ENCODE data around the gene LRFN2.

The LRFN2 gene

DNA sequence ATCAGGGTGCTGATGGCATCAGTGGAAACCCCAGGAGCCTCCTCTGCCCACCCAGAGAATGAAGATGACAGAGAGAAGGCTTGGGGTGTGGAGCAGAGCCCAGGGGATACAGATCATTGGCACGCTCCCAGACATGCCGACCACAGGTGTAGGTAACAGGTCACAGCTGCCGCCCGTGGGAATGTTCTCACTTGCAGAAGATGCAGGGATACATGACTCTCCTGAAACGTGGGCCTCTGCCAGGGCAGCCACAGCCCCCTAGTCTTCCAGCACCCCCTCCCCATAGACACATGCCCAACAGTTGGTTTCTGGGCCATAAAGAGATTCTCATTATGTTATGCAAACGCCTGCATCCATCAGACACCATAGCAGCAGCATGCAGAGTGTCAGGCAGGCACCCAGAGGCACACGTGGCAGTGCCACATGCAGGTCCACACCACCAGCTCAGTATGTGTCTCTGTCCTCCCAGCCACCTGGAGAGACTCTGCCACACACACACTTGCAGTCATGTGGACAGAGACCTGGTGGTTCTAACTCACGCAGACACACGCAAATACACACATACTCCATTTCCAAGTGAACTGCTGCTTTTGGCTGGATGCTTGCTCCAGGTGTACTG, 45.5 kb downstream of the LRFN2 start:
- no peak for DNase-seq

DNA sequence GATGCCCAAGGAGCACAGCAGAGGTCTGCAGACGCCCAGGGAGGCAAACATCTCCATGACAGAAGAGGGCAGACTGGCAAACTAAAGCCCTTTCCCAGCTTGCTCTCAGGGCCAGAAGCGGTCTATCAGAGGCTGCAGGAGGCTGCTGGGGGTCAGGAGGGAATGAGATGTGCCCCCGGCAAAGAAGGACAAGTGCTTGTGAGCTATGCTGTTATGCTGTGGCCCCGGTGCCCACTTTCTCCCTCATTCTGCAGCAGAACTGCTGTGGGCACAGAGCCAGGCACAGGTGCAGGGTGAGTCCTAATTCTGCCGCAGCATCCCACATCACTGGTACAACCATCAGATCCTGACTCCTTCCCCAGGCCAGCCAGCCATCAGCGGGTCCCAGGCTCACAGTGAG, 46.4 kb downstream of the LRFN2 start:
- DNase-seq, result no peak

DNA sequence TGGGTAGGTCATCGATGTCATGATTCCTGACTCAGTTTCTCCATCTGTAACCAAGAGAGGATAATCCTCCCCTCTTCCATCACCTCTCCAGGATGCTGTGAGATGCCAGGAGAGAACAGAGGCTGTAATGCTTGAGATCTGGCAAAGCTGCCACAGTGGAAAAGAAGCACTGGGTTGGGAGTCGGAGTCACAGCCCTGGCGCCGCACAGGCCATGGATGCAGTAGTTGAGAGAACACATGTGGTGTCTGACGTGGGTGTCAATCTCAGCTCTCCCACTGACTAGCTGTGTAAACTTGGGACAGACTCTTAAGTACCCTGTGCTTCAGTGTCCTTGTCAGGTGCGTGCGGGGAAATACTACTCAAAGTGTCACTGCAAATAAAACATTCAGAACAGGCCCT, 47.3 kb downstream of the LRFN2 start:
- no peak for DNase-seq

DNA sequence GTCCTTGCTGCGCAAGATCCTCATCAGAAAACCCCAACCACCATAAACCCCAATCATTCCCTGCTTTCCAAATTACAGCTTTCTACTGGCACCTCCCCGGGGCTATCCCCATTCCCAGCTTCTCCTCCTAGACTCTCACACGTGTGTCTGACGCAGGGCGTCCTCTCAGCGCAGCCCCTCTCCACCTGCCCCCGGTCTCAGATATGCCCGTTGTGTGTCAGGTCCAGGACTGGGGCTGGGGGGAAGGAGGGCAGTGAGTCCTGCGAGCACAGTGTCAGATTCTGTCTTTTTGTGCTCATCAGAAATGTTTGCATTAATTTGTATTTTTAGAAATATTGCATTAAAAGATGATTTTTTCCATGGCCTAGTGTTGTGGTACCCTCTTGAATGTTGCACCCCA, 48.6 kb downstream of the LRFN2 start:
- no peak for DNase-seq

DNA sequence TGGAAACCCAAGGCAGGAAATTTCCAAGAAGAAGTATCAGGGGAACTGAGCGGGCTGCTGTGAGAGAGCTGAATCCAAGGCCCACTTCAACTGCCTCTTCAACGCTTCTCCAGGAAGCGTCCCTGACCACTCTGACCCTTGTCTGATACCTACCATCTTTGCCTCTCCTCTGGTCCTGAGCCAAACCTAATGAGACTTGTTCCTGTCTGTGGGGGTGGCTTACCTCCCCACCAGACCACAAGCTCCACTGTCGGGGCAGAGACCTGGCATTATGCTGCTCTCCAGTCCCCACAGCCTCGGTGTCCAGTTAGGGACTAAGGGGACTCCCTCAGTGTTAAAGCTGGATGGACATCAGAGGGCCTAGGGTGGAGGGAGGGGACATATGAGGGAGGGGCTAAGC, 49.7 kb downstream of the LRFN2 start:
- DNase-seq, result peak; percentile 5

DNA sequence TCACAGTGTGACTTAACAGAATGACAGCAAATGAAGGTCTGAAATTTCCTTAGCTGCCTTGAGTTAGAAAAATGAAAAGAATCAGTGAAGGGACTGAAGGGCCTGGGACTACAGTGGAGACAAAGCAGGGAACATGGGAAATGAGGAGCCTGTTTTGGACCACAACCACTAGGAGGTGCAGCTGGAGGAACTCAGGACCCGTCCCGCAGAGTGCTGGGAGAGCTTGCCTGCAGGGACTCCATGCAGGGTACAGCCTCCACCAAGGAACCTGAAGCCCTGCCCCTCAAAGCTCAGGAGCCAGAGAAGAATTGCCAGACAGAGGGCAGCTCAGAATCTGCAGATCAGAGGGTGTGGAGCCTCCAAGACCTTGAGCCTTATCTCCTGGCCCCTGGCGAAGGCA, 50.7 kb downstream of the LRFN2 start:
- peak; percentile 16 for DNase-seq

DNA sequence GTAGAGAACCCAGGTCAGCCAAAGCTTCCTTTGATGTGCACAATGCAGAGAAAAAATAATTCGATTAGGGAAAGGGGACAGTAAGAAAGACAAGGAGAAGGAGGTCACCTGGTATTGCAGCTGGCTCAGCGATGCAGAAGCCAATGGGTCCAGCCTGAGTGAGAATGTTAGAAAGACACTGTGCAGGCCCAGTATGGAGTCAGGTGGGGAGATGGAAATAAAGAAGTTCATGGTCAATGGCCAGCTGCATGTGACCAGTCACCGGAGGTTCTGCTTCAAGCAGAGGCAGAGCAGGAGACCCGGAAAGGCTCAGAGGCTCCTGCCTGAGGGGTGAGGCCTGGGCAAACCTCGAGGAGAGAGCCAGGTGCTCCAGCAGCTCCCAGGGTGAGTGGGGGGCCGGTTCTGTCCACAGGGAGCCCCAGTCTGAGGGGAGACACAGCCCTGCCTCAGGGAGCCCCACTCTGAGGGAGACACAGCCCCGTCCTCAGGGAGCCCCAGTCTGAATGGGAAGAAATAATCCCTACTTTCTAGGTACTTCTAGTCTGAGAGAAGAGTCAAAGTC, 51.3 kb downstream of the LRFN2 start:
- no peak for DNase-seq

DNA sequence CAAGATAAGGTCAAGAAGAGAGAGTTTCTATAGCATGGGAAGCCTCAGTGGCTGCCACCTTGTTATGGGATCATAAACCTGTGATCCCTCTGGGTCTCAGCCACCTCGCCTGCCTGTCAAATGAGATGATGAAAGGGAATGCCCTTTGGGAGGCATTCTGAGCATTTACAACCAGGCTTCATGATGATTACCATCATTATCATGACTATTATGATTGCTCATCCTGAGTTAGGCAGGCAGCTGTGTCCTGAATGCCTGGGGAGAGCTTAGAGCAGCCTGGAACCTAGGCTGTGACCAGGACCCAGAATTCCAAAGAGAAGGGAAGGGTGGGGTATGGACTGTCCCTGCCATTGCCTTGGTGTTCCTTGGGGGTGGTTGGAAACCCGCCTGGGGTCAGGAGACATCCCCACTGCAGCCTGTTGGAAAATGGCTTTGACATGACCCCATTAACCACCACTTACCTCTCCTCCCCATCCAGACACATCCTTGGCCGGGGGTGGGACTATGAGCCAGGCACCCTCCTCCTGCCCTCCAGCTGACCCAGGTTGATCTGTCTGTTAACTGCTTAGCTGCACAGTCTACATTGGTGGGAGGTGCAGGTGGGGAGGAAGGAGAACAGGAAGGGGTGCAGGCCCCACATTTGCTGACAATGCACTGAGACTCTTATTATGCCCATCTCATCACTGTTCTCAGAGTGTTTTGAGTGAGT, 51.9 kb downstream of the LRFN2 start:
- no peak for DNase-seq

DNA sequence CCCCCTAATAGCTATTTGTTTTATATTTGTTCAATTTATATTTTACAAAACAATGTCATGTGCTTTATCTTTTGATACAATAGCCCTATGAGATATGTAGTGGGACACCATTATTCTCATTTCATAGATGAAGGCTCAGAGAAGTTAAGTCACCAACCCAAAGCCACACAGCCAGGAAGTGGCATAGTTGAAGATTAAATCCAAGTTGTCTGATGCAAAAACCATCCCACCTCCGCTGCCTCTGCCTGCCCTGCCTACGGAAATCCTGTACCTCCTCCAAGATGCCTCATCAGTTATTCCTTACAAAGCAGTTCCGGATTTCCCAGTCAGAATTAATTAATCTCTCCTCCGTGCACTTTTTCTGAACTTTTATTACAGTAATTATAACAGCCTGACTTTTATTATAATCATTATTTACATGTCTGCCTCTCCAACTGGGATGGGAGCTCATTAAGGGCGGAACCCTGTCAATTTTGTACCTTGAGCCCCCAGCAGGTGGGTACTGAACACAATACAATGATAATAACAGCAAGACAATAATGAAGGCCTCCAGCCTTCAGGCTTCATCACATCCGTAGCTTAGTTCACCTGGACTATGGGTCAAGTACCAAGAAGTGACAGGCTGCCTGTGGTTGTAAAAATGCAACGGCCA, 54.7 kb downstream of the LRFN2 start:
- DNase-seq, result no peak

DNA sequence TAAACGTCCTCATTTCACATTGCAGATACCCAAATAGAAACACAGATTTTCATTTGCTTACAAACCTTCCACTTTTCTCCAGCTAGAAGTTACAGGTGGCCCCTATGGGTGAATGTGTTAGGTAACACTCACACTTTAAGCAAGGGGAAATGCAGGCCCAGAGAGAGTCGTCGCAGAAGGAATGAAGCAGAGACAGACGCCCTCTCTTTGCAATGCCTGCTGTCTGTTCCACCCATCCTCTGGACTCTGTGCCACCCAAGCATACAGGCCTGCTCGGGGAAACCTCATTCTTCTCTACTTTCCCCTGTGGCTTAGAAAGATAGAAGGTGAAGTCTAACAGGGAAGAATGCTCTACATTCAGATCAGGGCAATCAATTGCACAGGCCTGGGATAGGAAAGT, 57.2 kb downstream of the LRFN2 start:
- no peak for DNase-seq

DNA sequence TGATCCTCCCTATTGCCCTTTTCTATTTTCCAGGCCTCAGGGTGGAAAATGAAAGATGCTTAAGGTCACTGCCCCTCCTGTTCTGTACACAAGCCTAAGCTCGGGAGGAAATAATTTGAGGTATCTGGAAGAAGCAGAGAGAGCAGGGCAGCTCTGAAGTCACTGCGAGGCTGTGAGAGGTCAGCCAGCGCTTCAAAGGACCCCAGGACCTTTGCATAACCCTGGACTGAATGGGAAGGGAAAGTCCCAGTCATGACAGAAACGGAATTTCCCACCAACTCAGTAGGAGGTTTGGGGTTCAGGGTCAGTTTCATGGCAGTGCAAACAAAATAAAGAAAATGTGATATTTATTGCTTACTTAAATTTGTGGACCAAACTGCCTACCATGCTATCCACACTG, 58.1 kb downstream of the LRFN2 start:
- DNase-seq, result no peak

DNA sequence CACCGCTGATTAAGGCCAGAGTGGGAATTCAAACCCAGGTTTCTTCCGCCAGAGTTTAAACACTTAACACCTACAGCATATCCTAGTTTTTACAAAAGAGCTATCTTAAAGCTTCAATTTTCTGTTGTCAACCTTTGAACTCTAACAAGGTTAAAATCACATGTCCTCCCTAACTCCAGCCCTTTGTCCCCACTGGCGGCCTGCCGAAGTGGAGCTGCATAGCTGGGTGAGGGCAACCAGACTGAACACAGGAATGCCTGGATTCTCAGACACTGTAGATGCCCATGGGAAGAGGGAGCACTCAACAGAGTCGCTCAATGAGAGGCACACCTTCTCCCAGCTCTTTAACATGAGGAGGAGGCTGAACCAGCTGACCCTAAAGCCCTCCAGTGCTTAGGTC, 59.1 kb downstream of the LRFN2 start:
- DNase-seq, result no peak

DNA sequence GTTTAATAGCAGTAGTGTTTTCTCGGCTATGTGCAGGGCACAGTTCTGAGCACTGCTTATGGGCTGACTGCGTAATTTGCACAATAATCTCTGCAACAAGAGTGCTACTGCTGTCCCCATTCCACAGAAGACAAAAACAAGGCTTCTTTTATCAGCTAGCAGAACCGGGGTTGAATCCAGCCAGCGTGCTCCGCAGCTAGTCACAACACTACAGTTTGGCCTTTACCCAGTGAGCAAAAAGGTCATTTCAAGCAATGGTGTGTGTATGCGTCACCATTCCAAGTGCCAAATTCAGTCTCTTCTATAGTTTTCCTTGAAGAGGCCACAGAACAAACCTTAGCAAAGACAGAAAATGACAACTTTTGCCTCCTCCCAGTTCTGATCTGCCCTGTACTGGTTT, 61.1 kb downstream of the LRFN2 start:
- no peak for DNase-seq

DNA sequence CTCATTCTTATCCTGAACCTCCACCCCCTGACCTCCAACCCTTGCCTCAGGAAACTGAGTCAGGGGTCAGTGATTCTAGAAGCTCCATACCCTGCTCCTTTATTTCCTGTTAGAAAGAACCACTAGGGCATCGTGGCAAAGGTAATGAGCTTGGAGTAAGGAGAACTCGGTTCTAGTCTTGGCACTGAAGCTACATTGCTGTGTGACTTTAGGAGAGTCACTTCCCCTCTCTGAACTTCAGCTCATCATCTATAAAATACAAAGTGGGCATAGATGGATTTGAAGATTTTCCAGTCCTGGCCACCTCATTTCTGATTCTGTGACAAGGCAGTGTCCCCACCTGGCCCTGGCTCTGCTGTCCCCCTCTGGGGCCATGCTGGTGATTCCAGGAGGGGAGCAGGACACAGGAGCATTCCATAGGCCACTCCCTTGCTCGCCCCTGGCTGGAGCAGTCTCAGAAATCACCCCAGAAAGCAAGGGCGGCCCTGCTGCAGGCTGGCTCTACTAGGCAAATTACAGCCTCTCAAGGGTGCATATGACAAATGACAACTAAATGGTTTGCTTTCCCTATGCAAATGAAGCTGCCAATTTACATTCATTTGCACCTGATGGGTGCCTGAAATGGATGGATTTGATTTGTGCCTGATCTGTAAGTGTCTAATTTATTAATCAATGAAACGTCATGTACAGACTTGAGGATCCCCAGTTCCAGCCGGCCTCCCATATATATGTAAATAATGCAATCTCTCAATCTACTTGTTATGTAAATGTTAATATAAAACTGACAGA, 62.2 kb downstream of the LRFN2 start:
- no peak for DNase-seq

DNA sequence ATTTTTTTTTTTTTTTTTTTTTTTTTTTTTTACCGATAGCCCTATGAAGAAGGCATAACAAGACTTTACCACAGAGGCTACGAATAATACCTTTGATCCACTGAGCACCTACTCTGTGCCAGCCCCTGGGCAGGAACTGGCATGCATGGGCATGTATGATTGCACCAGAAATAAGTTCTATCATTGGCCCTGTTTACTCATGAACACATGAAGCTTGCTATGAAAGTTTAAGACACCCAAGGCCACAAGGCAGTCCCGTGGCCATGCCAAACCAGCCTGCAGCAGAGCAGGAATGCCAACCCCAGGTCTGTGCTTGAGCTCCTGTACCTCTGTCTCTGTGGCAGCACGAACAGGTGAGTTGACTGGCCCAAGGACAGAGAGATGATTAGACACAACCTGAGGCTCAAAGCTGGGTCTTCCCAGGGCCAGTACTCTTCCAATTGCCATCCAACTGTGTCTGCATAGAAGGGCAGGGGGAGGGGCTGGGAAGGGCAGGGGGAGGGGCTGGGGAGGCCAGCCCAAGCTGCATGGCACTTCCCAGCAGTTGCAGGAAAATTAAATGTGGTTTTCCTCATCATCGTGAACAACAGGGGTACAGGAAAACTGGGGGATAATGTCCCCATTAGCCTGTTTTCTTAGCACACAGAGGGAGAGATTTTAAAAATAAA, 63.5 kb downstream of the LRFN2 start:
- DNase-seq, result no peak

DNA sequence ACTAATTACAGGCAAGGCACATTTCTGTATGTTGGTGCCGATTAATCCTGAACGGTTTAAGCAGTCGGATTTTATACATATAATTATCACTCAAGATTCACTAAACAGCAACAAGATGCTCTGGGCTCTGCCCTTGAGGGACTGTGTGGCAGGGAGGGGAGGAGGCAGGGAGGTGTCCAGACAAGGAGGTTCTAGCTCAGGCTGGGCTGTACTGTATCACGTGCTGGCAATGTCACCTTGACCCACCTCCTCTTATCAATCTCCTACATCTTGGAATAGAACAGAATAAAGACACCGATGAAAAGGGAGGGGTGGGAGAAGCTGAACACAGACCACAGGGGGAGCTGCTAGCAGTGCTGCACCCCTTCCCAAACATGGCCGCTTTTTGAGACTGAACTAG, 65.7 kb downstream of the LRFN2 start:
- DNase-seq, result no peak

DNA sequence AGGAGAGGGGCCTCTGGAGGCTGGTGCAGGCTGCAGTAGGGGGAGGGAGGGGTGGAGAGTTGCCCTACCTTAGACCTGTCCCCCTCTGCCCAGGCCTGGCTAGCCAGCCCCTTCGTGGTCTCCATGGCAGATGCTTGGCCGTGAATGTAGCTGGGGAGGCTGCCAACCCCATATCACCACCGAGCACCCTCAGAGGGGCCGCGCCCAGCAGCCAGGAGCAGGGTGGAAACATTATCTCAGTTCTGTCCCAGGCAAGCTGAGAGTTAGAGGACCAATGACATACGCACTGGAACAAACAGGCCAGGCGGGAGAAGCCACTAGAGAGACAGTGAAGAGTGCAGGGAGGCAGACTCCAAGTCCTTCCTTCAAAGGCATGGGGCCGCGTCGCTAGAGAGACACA, 66.5 kb downstream of the LRFN2 start:
- DNase-seq, result peak; percentile 82

DNA sequence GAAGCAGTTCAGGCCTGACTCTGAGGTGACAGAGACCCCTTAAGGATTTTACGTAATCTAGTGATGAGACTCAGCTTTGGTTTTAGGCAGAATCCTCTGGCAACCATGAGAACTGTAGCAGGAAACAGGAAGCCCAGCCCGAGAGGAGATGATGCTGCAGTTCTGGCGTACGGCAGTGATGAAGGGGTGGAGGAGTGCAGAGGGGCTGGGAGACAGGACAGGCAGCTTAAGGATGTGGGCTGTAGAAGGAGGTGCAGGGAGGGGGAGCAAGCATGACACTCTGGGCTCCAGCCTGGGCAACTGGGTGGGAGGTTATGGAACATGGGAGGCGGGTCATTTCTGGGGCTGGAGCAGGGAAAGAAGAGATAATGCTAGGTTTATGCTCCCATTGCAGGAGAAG, 67.1 kb downstream of the LRFN2 start:
- DNase-seq, result peak; percentile 58

DNA sequence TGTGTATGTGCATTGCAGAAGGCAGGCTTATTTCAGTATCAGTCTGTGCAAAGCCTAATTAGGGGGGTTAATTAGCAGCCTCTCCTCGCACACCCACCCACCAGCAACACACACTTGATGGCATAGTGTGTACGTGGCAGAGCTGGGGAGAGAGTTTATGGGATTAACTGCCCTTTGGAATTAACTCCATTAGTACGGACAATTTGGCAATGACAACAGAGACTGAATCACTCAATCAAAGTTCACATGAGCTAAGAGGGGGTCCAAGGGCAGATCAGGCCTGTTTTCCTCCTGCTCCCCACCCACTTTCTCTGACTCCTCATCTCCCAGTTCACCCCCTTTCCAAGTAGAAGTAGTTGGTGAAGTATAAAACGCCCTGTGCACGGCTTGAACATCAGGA, 69.5 kb downstream of the LRFN2 start:
- no peak for DNase-seq

DNA sequence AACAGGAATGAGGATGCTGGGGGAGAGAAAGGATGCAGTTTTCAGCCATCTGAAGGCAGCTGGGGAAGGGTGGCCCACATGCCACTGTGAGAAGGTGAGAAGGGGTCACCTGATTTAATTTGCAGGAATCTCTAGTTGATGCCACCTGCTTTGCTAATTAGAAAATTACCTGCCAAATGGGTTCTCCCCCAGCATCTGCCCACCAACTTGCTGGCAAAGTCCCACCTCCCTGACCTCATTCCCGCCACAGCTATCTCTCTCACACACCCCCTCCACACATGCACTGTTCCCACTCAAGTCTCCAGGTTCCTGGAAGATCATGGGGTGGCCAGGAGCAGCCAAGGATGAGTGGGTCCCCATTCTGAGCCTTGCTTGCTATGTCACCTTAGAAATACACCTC, 70.7 kb downstream of the LRFN2 start:
- no peak for DNase-seq

DNA sequence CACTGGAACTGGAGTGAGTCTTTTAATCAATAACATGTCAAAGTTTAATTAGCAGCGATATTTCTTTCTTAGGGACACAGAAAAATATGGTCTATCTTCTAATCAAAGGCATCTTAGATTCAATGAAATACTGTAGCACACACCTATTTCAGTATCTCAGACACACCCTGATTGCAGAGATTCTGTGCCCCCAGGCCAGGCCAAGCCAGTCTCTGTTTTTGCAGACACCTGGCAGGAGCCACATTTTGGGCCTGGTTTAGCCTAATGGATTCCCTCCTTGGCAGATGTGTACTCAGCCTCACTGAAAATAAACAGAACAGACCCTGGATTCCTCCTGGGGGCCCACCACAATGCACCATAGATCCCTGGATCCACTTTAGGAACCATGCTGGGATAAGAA, 74.8 kb downstream of the LRFN2 start:
- DNase-seq, result no peak

DNA sequence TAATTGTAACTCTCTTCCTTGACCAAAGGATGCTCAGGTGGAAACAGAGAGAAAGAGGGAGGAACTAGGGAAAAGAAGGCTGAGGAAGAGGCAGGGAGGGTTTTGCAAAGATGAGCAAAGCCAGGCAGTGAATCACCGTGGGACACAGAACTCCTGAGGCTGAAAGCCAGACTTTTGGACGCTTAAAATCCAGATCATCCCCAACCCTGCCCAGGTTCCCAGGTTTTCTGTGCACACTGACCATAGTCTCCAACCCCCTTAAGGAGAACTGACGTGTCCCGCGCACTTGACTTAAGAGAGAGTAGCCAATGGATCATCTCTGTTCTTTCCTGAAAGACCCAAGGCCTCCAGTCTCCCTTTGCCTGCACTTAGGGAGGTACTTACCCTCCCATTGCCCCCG, 75.3 kb downstream of the LRFN2 start:
- no peak for DNase-seq

DNA sequence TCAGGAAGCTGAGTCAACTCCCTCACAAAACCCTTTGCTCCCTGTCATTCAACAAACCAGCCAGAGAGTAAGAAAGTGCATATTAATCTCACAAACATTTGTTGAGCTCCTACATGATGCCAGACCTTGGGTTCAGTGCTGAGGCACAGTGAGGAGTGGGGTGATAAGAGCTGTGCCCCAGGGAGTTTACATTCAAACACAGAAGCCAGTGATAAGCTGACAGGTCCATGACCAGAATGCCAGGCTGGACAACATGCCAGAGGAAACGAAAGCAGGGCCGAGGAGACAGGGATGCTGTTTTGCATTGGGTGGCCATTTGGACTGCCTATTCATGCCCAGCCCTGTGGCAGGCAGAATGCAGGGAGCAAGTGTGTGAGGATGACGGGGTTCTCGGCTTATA, 76.7 kb downstream of the LRFN2 start:
- no peak for DNase-seq
